ENCODE results near the gene ARHGEF18. TPM values are rescaled to one million over a fixed set of nuclear protein-coding genes. Genes with fewer than 3 reads are reported as not detected.
"Not testable (repeated sequence)": the region's sequence is repeated elsewhere in the genome, so short reads cannot be mapped to it uniquely, and the experiment has no call there.

Gene ARHGEF18
- total RNA-seq, 1 donor from 2014 or later, result 44.4 TPM

GRCh38 chr19:7355871-7356270 is 7.1 kb downstream of the ARHGEF18 start:
- H3K9me3 Mint-ChIP-seq, result peaks cover 10% of the 10 kb centered on the region
- no peaks in the 10 kb centered on the region for H3K27me3 Mint-ChIP-seq (ENCODE audit: low read depth)
- no peak overlapping the region for H3K4me3 Mint-ChIP-seq (ENCODE audit: low read depth)
- no peak for DNase-seq (ENCODE audit: low spot score)
- H3K4me1 Mint-ChIP-seq (ENCODE audit: low read depth), result peaks cover 9% of the 10 kb centered on the region
- intact Hi-C loops (cut with micrococcal nuclease), result no loop called here
- H3K27ac Mint-ChIP-seq, result no peak overlapping the region
- peaks cover 23% of the 10 kb centered on the region for H3K36me3 Mint-ChIP-seq (ENCODE audit: low read depth)

- DNase-seq (ENCODE audit: low spot score), result no peak
- Mint-ChIP-seq H3K4me1 (ENCODE audit: low read depth) (peaks cover 7% of the 10 kb centered on the region), H3K9me3 (peaks cover 2% of the 10 kb centered on the region), H3K27me3 (ENCODE audit: low read depth) (no peaks in the 10 kb centered on the region), H3K4me3 (ENCODE audit: low read depth) (no peak overlapping the region), H3K27ac (no peak overlapping the region), H3K36me3 (ENCODE audit: low read depth) (peaks cover 19% of the 10 kb centered on the region)
- intact Hi-C loops (cut with micrococcal nuclease), result no loop called here
These were observed 8.3 kb downstream of the ARHGEF18 start for GRCh38 chr19:7356899-7357627.

GRCh38 chr19:7358102-7358597 is 9.4 kb downstream of the ARHGEF18 start:
- intact Hi-C loops (cut with micrococcal nuclease), result no loop called here
- H3K36me3 Mint-ChIP-seq (ENCODE audit: low read depth), result peaks cover 20% of the 10 kb centered on the region
- no peaks in the 10 kb centered on the region for H3K9me3 Mint-ChIP-seq
- no peaks in the 10 kb centered on the region for H3K27me3 Mint-ChIP-seq (ENCODE audit: low read depth)
- H3K4me3 Mint-ChIP-seq (ENCODE audit: low read depth), result no peak overlapping the region
- no peak for DNase-seq (ENCODE audit: low spot score)
- no peak overlapping the region for H3K27ac Mint-ChIP-seq
- peaks cover 5% of the 10 kb centered on the region for H3K4me1 Mint-ChIP-seq (ENCODE audit: low read depth)

GRCh38 chr19:7360393-7360984 is 11.8 kb downstream of the ARHGEF18 start:
- Mint-ChIP-seq H3K4me3 (ENCODE audit: low read depth) (no peak overlapping the region), H3K4me1 (ENCODE audit: low read depth) (no peaks in the 10 kb centered on the region), H3K36me3 (ENCODE audit: low read depth) (peaks cover 25% of the 10 kb centered on the region), H3K27ac (no peak overlapping the region), H3K27me3 (ENCODE audit: low read depth) (no peaks in the 10 kb centered on the region), H3K9me3 (no peaks in the 10 kb centered on the region)
- intact Hi-C loops (cut with micrococcal nuclease), result no loop called here
- no peak for DNase-seq (ENCODE audit: low spot score)

GRCh38 chr19:7363225-7363624 is 14.5 kb downstream of the ARHGEF18 start:
- Mint-ChIP-seq H3K27me3 (ENCODE audit: low read depth) (no peaks in the 10 kb centered on the region), H3K36me3 (ENCODE audit: low read depth) (peaks cover 23% of the 10 kb centered on the region), H3K4me1 (ENCODE audit: low read depth) (no peaks in the 10 kb centered on the region), H3K9me3 (no peaks in the 10 kb centered on the region), H3K27ac (no peak overlapping the region), H3K4me3 (ENCODE audit: low read depth) (no peak overlapping the region)
- no peak for DNase-seq (ENCODE audit: low spot score)
- intact Hi-C loops (cut with micrococcal nuclease), result no loop called here

GRCh38 chr19:7366701-7367420 is 18.1 kb downstream of the ARHGEF18 start:
- no peak for DNase-seq (ENCODE audit: low spot score)
- H3K27ac Mint-ChIP-seq, result no peak overlapping the region
- no peak overlapping the region for H3K4me3 Mint-ChIP-seq (ENCODE audit: low read depth)
- no peaks in the 10 kb centered on the region for H3K4me1 Mint-ChIP-seq (ENCODE audit: low read depth)
- no peaks in the 10 kb centered on the region for H3K9me3 Mint-ChIP-seq
- no peaks in the 10 kb centered on the region for H3K27me3 Mint-ChIP-seq (ENCODE audit: low read depth)
- peaks cover 26% of the 10 kb centered on the region for H3K36me3 Mint-ChIP-seq (ENCODE audit: low read depth)
- intact Hi-C loops (cut with micrococcal nuclease), result no loop called here

- H3K4me1 Mint-ChIP-seq (ENCODE audit: low read depth), result no peaks in the 10 kb centered on the region
- no peaks in the 10 kb centered on the region for H3K9me3 Mint-ChIP-seq
- intact Hi-C loops (cut with micrococcal nuclease), result no loop called here
- no peak for DNase-seq (ENCODE audit: low spot score)
- H3K4me3 Mint-ChIP-seq (ENCODE audit: low read depth), result no peak overlapping the region
- peaks cover 26% of the 10 kb centered on the region for H3K36me3 Mint-ChIP-seq (ENCODE audit: low read depth)
- H3K27ac Mint-ChIP-seq, result no peak overlapping the region
- H3K27me3 Mint-ChIP-seq (ENCODE audit: low read depth), result no peaks in the 10 kb centered on the region
These were observed 19.7 kb downstream of the ARHGEF18 start for GRCh38 chr19:7368456-7368855.

- H3K4me3 Mint-ChIP-seq (ENCODE audit: low read depth); intact Hi-C loops (cut with micrococcal nuclease); H3K4me1 Mint-ChIP-seq (ENCODE audit: low read depth); H3K27ac Mint-ChIP-seq; H3K27me3 Mint-ChIP-seq (ENCODE audit: low read depth); H3K9me3 Mint-ChIP-seq; DNase-seq (ENCODE audit: low spot score): not testable (repeated sequence)
- peaks cover 22% of the 10 kb centered on the region for H3K36me3 Mint-ChIP-seq (ENCODE audit: low read depth)
These were observed 20.1 kb downstream of the ARHGEF18 start for GRCh38 chr19:7368866-7369265.

- H3K36me3 Mint-ChIP-seq (ENCODE audit: low read depth), result peaks cover 14% of the 10 kb centered on the region
- intact Hi-C loops (cut with micrococcal nuclease), result no loop called here
- no peak overlapping the region for H3K27ac Mint-ChIP-seq
- no peaks in the 10 kb centered on the region for H3K4me1 Mint-ChIP-seq (ENCODE audit: low read depth)
- DNase-seq (ENCODE audit: low spot score), result no peak
- no peak overlapping the region for H3K4me3 Mint-ChIP-seq (ENCODE audit: low read depth)
- H3K9me3 Mint-ChIP-seq, result no peaks in the 10 kb centered on the region
- H3K27me3 Mint-ChIP-seq (ENCODE audit: low read depth), result no peaks in the 10 kb centered on the region
These were observed 21.8 kb downstream of the ARHGEF18 start for GRCh38 chr19:7370546-7370945.

GRCh38 chr19:7371001-7371400 is 22.3 kb downstream of the ARHGEF18 start:
- peaks cover 14% of the 10 kb centered on the region for H3K36me3 Mint-ChIP-seq (ENCODE audit: low read depth)
- no peaks in the 10 kb centered on the region for H3K27me3 Mint-ChIP-seq (ENCODE audit: low read depth)
- no peak overlapping the region for H3K27ac Mint-ChIP-seq
- no peak for DNase-seq (ENCODE audit: low spot score)
- no peaks in the 10 kb centered on the region for H3K4me1 Mint-ChIP-seq (ENCODE audit: low read depth)
- H3K4me3 Mint-ChIP-seq (ENCODE audit: low read depth), result no peak overlapping the region
- H3K9me3 Mint-ChIP-seq, result no peaks in the 10 kb centered on the region
- intact Hi-C loops (cut with micrococcal nuclease), result no loop called here

- intact Hi-C loops (cut with micrococcal nuclease), result no loop called here
- H3K4me3 Mint-ChIP-seq (ENCODE audit: low read depth), result no peak overlapping the region
- no peaks in the 10 kb centered on the region for H3K4me1 Mint-ChIP-seq (ENCODE audit: low read depth)
- no peaks in the 10 kb centered on the region for H3K27me3 Mint-ChIP-seq (ENCODE audit: low read depth)
- no peaks in the 10 kb centered on the region for H3K9me3 Mint-ChIP-seq
- no peak overlapping the region for H3K27ac Mint-ChIP-seq
- DNase-seq (ENCODE audit: low spot score), result no peak
- H3K36me3 Mint-ChIP-seq (ENCODE audit: low read depth), result peaks cover 10% of the 10 kb centered on the region
These were observed 24.1 kb downstream of the ARHGEF18 start for GRCh38 chr19:7372810-7373209.

GRCh38 chr19:7373862-7374261 is 25.1 kb downstream of the ARHGEF18 start:
- DNase-seq (ENCODE audit: low spot score), result no peak
- Mint-ChIP-seq H3K27ac (no peak overlapping the region), H3K36me3 (ENCODE audit: low read depth) (peaks cover 11% of the 10 kb centered on the region), H3K27me3 (ENCODE audit: low read depth) (no peaks in the 10 kb centered on the region), H3K4me1 (ENCODE audit: low read depth) (no peaks in the 10 kb centered on the region), H3K9me3 (no peaks in the 10 kb centered on the region), H3K4me3 (ENCODE audit: low read depth) (no peak overlapping the region)
- intact Hi-C loops (cut with micrococcal nuclease), result no loop called here

Data from activated T-helper 2 cell treated with anti-CD3 and anti-CD28 coated beads, Interferon-gamma antibody, Interleukin-2, Interleukin-4, amounts not matched to agents 10 μg/mL and 5 μg/mL and 100 μg/mL, durations not matched to agents 14 hours and 24 hours and 36 hours (primary cell).